ENCODE data around the gene NUDT10. TPM values are rescaled to one million over a fixed set of nuclear protein-coding genes. Genes with fewer than 3 reads are reported as not detected.

The NUDT10 gene
- total and polyA plus RNA-seq, 9 of the 15 experiments (the other 6 are each of a cell fraction or from before 2014, with no cell fraction given) = not detected

DNA sequence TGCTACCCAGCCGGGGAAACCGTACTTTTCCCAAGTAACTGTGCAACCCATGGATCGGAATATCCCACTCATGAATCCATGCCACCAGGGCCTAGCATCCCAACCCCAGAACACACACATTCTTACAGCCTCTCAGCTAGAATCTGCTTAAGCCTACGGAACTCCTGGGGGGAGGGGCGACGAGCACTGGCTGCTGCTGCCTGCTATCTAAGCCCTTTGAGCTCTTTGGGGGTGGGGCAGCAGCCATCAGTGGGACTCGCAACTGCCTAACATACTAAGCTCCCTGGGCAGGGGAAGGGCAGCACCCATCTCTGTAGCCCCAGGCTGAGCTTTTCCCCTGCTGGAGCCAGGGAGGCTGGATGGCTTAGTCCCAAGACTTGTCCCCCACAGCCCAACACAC, 28.6 kb downstream of the NUDT10 start:
- ATAC-seq (no peak), DNase-seq (ENCODE audit: extremely low read depth in 1 of 4, low spot score in 3 of 4) (no peak), FAIRE-seq (no peak)
- TF ChIP-seq RCOR1 (IDR thresholded peaks at IDR 0.05; ENCODE audit: borderline replicate concordance in 1 of 2, low read depth in 2 of 2, low read length in 2 of 2) (no peak), CEBPB (tag; IDR thresholded peaks at IDR 0.05) (no peak), ARNT (IDR thresholded peaks at IDR 0.05) (no peak), SREBF1 (IDR thresholded peaks at IDR 0.05; ENCODE audit: borderline replicate concordance, low read depth, low read length) (no peak), MED1 (CRISPR knock-in tag; IDR thresholded peaks at IDR 0.05; ENCODE audit: borderline replicate concordance) (no peak), EZH2 (IDR thresholded peaks at IDR 0.05; ENCODE audit: borderline replicate concordance, low read depth, low read length) (no peak), ATF1 (CRISPR knock-in tag; IDR thresholded peaks at IDR 0.05) (no peak), ATF1 (tag; IDR thresholded peaks at IDR 0.05) (no peak), BRD4 (IDR thresholded peaks at IDR 0.05) (no peak), ZNF707 (CRISPR knock-in tag; conservative IDR thresholded peaks at IDR 0.05) (no peak), NFATC3 (IDR thresholded peaks at IDR 0.05) (no peak), ZNF696 (CRISPR knock-in tag; conservative IDR thresholded peaks at IDR 0.05) (no peak)
- TF ChIP-seq, protein P1, sequence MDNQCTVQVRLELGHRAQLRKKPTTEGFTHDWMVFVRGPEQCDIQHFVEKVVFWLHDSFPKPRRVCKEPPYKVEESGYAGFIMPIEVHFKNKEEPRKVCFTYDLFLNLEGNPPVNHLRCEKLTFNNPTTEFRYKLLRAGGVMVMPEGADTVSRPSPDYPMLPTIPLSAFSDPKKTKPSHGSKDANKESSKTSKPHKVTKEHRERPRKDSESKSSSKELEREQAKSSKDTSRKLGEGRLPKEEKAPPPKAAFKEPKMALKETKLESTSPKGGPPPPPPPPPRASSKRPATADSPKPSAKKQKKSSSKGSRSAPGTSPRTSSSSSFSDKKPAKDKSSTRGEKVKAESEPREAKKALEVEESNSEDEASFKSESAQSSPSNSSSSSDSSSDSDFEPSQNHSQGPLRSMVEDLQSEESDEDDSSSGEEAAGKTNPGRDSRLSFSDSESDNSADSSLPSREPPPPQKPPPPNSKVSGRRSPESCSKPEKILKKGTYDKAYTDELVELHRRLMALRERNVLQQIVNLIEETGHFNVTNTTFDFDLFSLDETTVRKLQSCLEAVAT (IDR thresholded peaks at IDR 0.05) = no peak
- TF ChIP-seq, protein P2, sequence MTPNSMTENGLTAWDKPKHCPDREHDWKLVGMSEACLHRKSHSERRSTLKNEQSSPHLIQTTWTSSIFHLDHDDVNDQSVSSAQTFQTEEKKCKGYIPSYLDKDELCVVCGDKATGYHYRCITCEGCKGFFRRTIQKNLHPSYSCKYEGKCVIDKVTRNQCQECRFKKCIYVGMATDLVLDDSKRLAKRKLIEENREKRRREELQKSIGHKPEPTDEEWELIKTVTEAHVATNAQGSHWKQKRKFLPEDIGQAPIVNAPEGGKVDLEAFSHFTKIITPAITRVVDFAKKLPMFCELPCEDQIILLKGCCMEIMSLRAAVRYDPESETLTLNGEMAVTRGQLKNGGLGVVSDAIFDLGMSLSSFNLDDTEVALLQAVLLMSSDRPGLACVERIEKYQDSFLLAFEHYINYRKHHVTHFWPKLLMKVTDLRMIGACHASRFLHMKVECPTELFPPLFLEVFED (CRISPR knock-in tag; conservative IDR thresholded peaks at IDR 0.05) = no peak
- Histone ChIP-seq H3K27ac (ENCODE audit: extremely low read depth, low read depth, low read length) (no peak overlapping the region), H3K9me1 (ENCODE audit: control insufficient read depth, insufficient read depth, low read length) (no peaks in the 10 kb centered on the region), H3K27me3 (ENCODE audit: control insufficient read depth in 2 of 2, insufficient read depth in 2 of 2, low read length in 2 of 2) (no peaks in the 10 kb centered on the region), H3K9ac (ENCODE audit: insufficient read depth in 1 of 2, low read depth in 2 of 2, low read length in 2 of 2) (no peak overlapping the region), H2AFZ (ENCODE audit: low read depth, low read length) (no peak overlapping the region), H3K9me3 (replicated peaks; ENCODE audit: control insufficient read depth, insufficient read depth, low read depth, low read length) (no peaks in the 10 kb centered on the region), H3K79me2 (ENCODE audit: control insufficient read depth, insufficient read depth, low read length) (no peaks in the 10 kb centered on the region), H3K4me2 (ENCODE audit: insufficient read depth, low read length) (no peak overlapping the region), H3K36me3 (ENCODE audit: control insufficient read depth, insufficient read depth, low read length) (no peaks in the 10 kb centered on the region), H3K4me3 (no peak overlapping the region), H4K20me1 (replicated peaks; ENCODE audit: control insufficient read depth, insufficient read depth, low read length) (no peaks in the 10 kb centered on the region), H3K4me1 (replicated peaks in 1 of 2; ENCODE audit: control insufficient read depth in 2 of 2, insufficient read depth in 2 of 2, low read length in 2 of 2) (no peaks in the 10 kb centered on the region)
- WGBS (ENCODE audit: insufficient coverage, low coverage, missing lambda C conversion rate) = 0% methylated on average over 3 of the region's 7 CpGs
- BruUV-seq (replicated peaks) = no TSS peak
- in situ Hi-C loops (cut with MboI) = no loop called here
- ChIA-PET POLR2A (no interaction called here), CTCF (ENCODE audit: low intra/inter-chr PET ratio) (no interaction called here)
- intact Hi-C loops (cut with micrococcal nuclease) = no loop called here

Measured in K562 (cell line).